NT2/D1 (cell line): ENCODE data around the gene GRXCR1.

Experiments
- YY1 ChIP-seq: IDR thresholded peaks from 2 replicates; pipeline ENCODE4 v1.6.1; 2011; ENCODE audit not compliant: insufficient read length, insufficient read depth
- ZNF274 ChIP-seq: IDR thresholded peaks from 2 replicates; pipeline ENCODE4 v1.6.1; 2011; ENCODE audit warnings: mild to moderate bottlenecking, low read depth, low read length

- no peak for TF ChIP-seq ZNF274
- TF ChIP-seq YY1: no peak
Observed at GRCh38 chr4:43071069-43071468, 178.6 kb downstream of the GRXCR1 start.
